Gastroesophageal sphincter (tissue), 4 donors: Measurements from ENCODE around the gene UBE2H. TPM values are rescaled to one million over a fixed set of nuclear protein-coding genes. Genes with fewer than 3 reads are reported as not detected.

ENCODE experiments used
- ATAC-seq: fragments of 150-250 bp; one replicate; pipeline ENCODE4 v1.9.1; 2016; ENCODE audit warnings: mild to moderate bottlenecking, moderate library complexity
- H3K27ac ChIP-seq, 4 donors: fragments of 200-600 bp; sonication (generic) in 3 of 4; 1 replicate in 3 of 4; 2 replicates in 1 of 4; pipeline ENCODE4 v1.5.1; 2016 to 2019
- H3K27me3 ChIP-seq: fragments of 200-600 bp; sonication (generic); one replicate; pipeline ENCODE4 v1.5.1; 2019
- H3K36me3 ChIP-seq, 2 donors: fragments of 200-600 bp; sonication (generic); one replicate each; pipeline ENCODE4 v1.5.1; 2019; ENCODE audit warnings: control low read depth in 1 of 2
- H3K4me1 ChIP-seq, 3 donors: fragments of 200-600 bp; sonication (generic); 1 replicate in 2 of 3; 2 replicates in 1 of 3; pipeline ENCODE4 v1.5.1; 2016 to 2019; ENCODE audit warnings: control low read depth in 2 of 3
- H3K4me3 ChIP-seq, 2 donors: fragments of 200-600 bp; sonication (generic); one replicate each; pipeline ENCODE4 v1.5.1; 2019; ENCODE audit warnings: mild to moderate bottlenecking in 1 of 2, moderate library complexity in 1 of 2
- H3K9me3 ChIP-seq, 3 donors: fragments of 200-600 bp; sonication (generic); one replicate each; pipeline ENCODE4 v1.5.1; 2017 to 2019; ENCODE audit warnings: control low read depth in 2 of 3
- EP300 ChIP-seq: sonication (generic); formaldehyde crosslinking; IDR thresholded peaks from one replicate; pipeline ENCODE4 v1.6.1; 2017; ENCODE audit warnings: antibody characterized with exemption, mild to moderate bottlenecking
- POLR2A ChIP-seq, 2 donors: fragments of 450-650 bp; IDR thresholded peaks; one replicate each; pipeline ENCODE4 v1.6.1; 2017; ENCODE audit warnings: antibody characterized with exemption in 2 of 2, mild to moderate bottlenecking in 2 of 2, moderate library complexity in 1 of 2
- POLR2AphosphoS5 ChIP-seq: sonication (generic); formaldehyde crosslinking; IDR thresholded peaks from one replicate; pipeline ENCODE4 v1.6.1; 2017; ENCODE audit warnings: antibody characterized with exemption
- WGBS, 2 donors: methylation state at CpG; one replicate each; pipeline ENCODE4 v1.1.5; 2018; ENCODE audit warnings: low coverage in 1 of 2; 5-methylcytosine and 5-hydroxymethylcytosine counted together
- total RNA-seq, 4 donors: library from RNA; depleted of rRNA; stranded (reverse); fragments of >200 nt; gene quantifications; one replicate each; pipeline ENCODE4 v1.1.0, GENCODE V29; 2016
- TF ChIP-seq, protein P1 (sequence below), 4 experiments: fragments of 200-600 bp in 2 of 4; fragments of 450-650 bp in 2 of 4; sonication (generic) in 1 of 4; IDR thresholded peaks; one replicate each; pipeline ENCODE4 v1.5.1; 2017 to 2019; ENCODE audit warnings: antibody characterized with exemption in 4 of 4, mild to moderate bottlenecking in 2 of 4, moderate library complexity in 2 of 4

Gene UBE2H
- total RNA-seq, 4 donors from 2014 or later, result 80.2 to 96.2 (median 85.0) TPM

DNA sequence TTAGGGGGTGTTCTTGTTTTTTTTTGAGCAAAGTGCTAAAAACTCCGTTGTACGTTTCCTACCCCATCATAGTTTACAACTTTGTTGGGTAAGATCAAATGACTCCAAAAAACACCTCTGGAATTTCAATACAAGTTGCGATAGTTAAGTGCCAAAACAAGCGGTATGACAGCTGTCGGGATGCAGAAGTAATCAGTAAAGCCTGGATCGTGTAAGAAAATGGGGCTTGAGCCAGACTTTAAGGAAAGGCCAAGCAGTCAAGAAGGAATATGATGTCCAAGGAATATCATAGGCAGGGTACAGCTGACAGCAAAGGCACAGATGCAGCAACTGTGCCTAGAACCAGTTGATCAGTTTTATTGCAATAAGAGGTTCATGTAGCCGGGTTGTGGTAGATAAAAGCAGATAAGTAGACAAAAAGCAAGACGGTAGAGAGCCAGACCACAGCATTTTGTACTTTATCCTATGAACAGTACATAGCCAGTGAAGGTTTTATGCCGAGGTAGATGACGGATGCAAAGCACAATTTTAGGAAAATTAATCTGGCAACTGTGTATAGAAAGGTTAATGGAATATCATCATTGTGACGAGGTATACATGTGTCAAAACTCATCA is 45.5 kb downstream of the UBE2H start:
- no peak for ATAC-seq
- Histone ChIP-seq H3K4me1 (peaks cover 0 to 51% (median 4%) of the 10 kb centered on the region in 3 donors), H3K27ac (peak overlapping the region in 1 of 4 donors; percentile 1), H3K36me3 (no peaks in the 10 kb centered on the region), H3K9me3 (no peaks in the 10 kb centered on the region), H3K4me3 (no peak overlapping the region), H3K27me3 (no peaks in the 10 kb centered on the region)
- TF ChIP-seq EP300 (no peak), POLR2AphosphoS5 (no peak), POLR2A (IDR thresholded peaks at IDR 0.05) (no peak)
- TF ChIP-seq, protein P1, sequence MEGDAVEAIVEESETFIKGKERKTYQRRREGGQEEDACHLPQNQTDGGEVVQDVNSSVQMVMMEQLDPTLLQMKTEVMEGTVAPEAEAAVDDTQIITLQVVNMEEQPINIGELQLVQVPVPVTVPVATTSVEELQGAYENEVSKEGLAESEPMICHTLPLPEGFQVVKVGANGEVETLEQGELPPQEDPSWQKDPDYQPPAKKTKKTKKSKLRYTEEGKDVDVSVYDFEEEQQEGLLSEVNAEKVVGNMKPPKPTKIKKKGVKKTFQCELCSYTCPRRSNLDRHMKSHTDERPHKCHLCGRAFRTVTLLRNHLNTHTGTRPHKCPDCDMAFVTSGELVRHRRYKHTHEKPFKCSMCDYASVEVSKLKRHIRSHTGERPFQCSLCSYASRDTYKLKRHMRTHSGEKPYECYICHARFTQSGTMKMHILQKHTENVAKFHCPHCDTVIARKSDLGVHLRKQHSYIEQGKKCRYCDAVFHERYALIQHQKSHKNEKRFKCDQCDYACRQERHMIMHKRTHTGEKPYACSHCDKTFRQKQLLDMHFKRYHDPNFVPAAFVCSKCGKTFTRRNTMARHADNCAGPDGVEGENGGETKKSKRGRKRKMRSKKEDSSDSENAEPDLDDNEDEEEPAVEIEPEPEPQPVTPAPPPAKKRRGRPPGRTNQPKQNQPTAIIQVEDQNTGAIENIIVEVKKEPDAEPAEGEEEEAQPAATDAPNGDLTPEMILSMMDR (IDR thresholded peaks at IDR 0.05), result no peak
- 48 to 56% methylated on average over 10 to 11 of the region's 11 CpGs for WGBS, 2 donors

DNA sequence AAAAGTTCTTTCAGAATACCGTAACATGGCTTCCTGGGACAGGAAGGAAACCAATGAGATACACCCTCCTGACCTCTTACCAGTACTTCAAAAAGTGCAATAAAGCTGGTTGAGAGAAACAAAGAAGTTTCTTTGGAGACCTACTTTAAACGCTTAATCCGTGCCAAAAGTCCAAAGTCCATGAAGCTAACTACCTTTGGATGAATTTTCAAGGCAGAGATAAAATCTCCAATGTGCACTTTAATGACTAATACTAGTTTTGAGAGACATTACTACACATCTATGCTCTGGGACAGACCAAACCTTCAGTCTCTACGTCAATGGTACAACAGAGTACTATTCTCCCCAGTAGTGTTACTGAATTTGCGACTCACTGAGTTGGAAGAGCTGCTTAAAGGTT is 46.1 kb downstream of the UBE2H start:
- Histone ChIP-seq H3K36me3 (peaks cover 0 to 4% of the 10 kb centered on the region in 2 donors), H3K27me3 (no peaks in the 10 kb centered on the region), H3K4me1 (peaks cover 0 to 53% (median 4%) of the 10 kb centered on the region in 3 donors), H3K9me3 (no peaks in the 10 kb centered on the region), H3K4me3 (no peak overlapping the region), H3K27ac (peak overlapping the region in 1 of 4 donors; percentile 1)
- TF ChIP-seq POLR2A (IDR thresholded peaks at IDR 0.05) (no peak), EP300 (no peak), POLR2AphosphoS5 (no peak)
- TF ChIP-seq, protein P1 (IDR thresholded peaks at IDR 0.05), result no peak
- ATAC-seq, result peak; percentile 34
- 53 to 70% methylated on average over 5 of the region's 5 CpGs for WGBS, 2 donors

DNA sequence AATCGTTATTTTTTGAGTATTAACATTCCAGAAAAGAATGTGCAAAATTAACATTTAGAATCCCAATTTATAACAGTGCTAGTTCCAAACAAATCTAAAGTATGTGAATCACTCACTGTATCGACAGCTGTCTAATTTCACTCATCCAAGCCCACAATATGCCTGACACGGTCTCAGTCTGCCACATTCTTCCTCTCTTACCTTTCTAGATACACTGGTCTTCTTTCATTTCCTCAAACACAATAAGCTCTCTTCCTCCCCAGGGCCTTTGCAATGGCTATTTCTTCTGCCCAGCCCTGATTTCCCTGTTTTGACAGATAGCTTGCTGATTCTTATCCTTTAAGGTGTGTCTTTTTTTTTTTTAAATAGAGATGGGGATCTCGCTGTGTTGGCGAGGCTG is 48.8 kb downstream of the UBE2H start:
- H3K4me3 ChIP-seq, result no peak overlapping the region
- 58 to 76% methylated on average over 3 of the region's 5 CpGs for WGBS, 2 donors
- no peak for TF ChIP-seq POLR2A (IDR thresholded peaks at IDR 0.05)
- no peak for TF ChIP-seq EP300
- no peak for TF ChIP-seq POLR2AphosphoS5
- TF ChIP-seq, protein P1 (IDR thresholded peaks at IDR 0.05), result no peak
- ATAC-seq, result no peak
- no peak overlapping the region for H3K27ac ChIP-seq
- H3K36me3 ChIP-seq, result peaks cover 0 to 11% of the 10 kb centered on the region in 2 donors
- H3K9me3 ChIP-seq, result no peaks in the 10 kb centered on the region
- H3K27me3 ChIP-seq, result no peaks in the 10 kb centered on the region
- H3K4me1 ChIP-seq, result peaks cover 0 to 41% (median 4%) of the 10 kb centered on the region in 3 donors

DNA sequence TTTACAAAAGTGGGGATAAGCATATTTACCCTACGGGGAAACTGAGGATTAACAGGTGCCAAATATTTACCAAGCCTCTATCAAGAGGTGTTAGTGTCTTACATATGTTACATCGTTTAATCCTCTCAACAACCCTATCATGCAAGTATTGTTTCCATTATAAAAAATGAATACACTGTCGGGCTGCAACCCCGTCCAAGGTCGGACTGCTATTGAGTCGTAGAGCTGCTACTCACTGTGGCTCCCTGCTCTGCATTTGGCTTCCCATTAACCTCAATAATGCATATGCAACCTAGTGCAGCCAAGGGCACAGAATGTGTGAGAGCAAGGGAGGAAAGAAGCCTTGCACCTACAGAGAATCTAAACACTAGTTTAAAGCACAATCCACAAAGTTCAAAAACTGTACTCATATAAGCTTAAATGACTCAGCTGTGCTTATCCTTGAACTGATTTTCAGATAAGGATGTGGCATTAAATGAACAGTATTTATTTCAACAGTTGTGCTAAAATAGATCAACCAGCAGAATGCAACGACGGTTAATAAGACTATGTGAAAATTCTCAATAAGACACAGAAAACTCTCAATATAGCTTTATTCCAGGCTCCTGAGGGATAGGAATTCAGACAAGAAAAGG is 49.9 kb downstream of the UBE2H start:
- 79 to 96% methylated on average over 8 of the region's 8 CpGs for WGBS, 2 donors
- H3K27ac ChIP-seq, result no peak overlapping the region

More for the DNA sequence above, 49.9 kb downstream of the UBE2H start:
- no peak for ATAC-seq
- no peak overlapping the region for H3K4me3 ChIP-seq
- no peaks in the 10 kb centered on the region for H3K9me3 ChIP-seq
- H3K36me3 ChIP-seq, result peaks cover 0 to 11% of the 10 kb centered on the region in 2 donors
- H3K4me1 ChIP-seq, result peaks cover 0 to 43% (median 4%) of the 10 kb centered on the region in 3 donors
- no peaks in the 10 kb centered on the region for H3K27me3 ChIP-seq
- TF ChIP-seq POLR2AphosphoS5, result no peak
- TF ChIP-seq, protein P1 (IDR thresholded peaks at IDR 0.05), result no peak
- TF ChIP-seq EP300, result no peak
- no peak for TF ChIP-seq POLR2A (IDR thresholded peaks at IDR 0.05)
